B cell (primary cell): ENCODE results near the gene KLHL42. TPM values are rescaled to one million over a fixed set of nuclear protein-coding genes. Genes with fewer than 3 reads are reported as not detected.

Experiments used
- ATAC-seq: fragments of 200-7000 bp; cut with Tn5 transposase; one replicate; pipeline ENCODE4 v1.10.0; 2021; ENCODE audit warnings: low read depth, mild to moderate bottlenecking, moderate number of reproducible peaks, moderate library complexity
- CTCF ChIA-PET: fragments of 350-600 bp; sonication (Branson Sonifier 250); formaldehyde crosslinking; loops from one replicate; lab custom pipeline; 2021; ENCODE audit warnings: antibody characterized with exemption, inconsistent platforms; lab: Charles Lee
- POLR2A ChIA-PET: fragments of 350-600 bp; sonication (Branson Sonifier 250); formaldehyde crosslinking; loops from one replicate; lab custom pipeline; 2021; ENCODE audit warnings: antibody characterized with exemption; lab: Charles Lee
- DNase-seq: peaks from one replicate; pipeline ENCODE4 v3.0.0; 2013
- H2AFZ ChIP-seq: 2 replicates; pipeline ENCODE4 v1.6.1; 2012; ENCODE audit warnings: mild to moderate bottlenecking, low read depth, low read length; ENCODE audit not compliant: insufficient read depth, poor library complexity, severe bottlenecking
- H3K27ac ChIP-seq, 2 donors: 1 replicate in 1 of 2; 2 replicates in 1 of 2; pipeline ENCODE4 v1.5.1; 2012 to 2013; ENCODE audit warnings: low read length in 2 of 2, mild to moderate bottlenecking in 2 of 2, moderate library complexity in 1 of 2
- H3K27me3 ChIP-seq, 4 experiments: fragments of 200-600 bp in 1 of 4; sonication (generic) in 1 of 4; replicated peaks in 1 of 4; 1 replicate in 2 of 4; 2 replicates in 2 of 4; pipeline versions ENCODE4 v1.6.1 to v1.7.0; 2013 to 2016; ENCODE audit warnings: low read length in 3 of 4, mild to moderate bottlenecking in 2 of 4, mixed read lengths in 1 of 4, moderate library complexity in 1 of 4; ENCODE audit not compliant: insufficient read depth in 4 of 4, control insufficient read depth in 3 of 4; ENCODE audit errors: control extremely low read depth in 1 of 4
- H3K36me3 ChIP-seq, 2 experiments: replicated peaks in 1 of 2; 1 replicate in 1 of 2; 2 replicates in 1 of 2; pipeline versions ENCODE4 v1.6.1 to v1.7.1; 2013; ENCODE audit warnings: low read length in 1 of 2; ENCODE audit not compliant: insufficient read depth in 2 of 2, control insufficient read depth in 1 of 2; ENCODE audit errors: control extremely low read depth in 1 of 2, extremely low read depth in 1 of 2
- H3K4me1 ChIP-seq, 2 donors: fragments of 200-600 bp in 1 of 2; sonication (generic) in 1 of 2; 1 replicate in 1 of 2; 2 replicates in 1 of 2; pipeline versions ENCODE4 v1.5.1 to v1.6.1; 2013 to 2017; ENCODE audit warnings: low read length in 2 of 2; ENCODE audit not compliant: control insufficient read depth in 2 of 2, insufficient read depth in 2 of 2
- H3K4me2 ChIP-seq: replicated peaks from 2 replicates; pipeline ENCODE3; 2012; ENCODE audit warnings: mild to moderate bottlenecking, low read depth, low read length; ENCODE audit not compliant: poor library complexity, severe bottlenecking
- H3K4me3 ChIP-seq, 5 experiments: fragments of 200-600 bp in 1 of 5; sonication (generic) in 1 of 5; 1 replicate in 3 of 5; 2 replicates in 2 of 5; pipeline versions ENCODE4 v1.5.1 to v1.7.0; 2011 to 2016; ENCODE audit warnings: low read length in 4 of 5, mild to moderate bottlenecking in 4 of 5, low read depth in 2 of 5, control low read depth in 1 of 5, moderate library complexity in 1 of 5; ENCODE audit not compliant: insufficient read depth in 1 of 5; ENCODE audit errors: control extremely low read depth in 1 of 5, extremely low read depth in 1 of 5
- H3K79me2 ChIP-seq: fragments of 200-600 bp; sonication (generic); one replicate; pipeline ENCODE4 v1.6.0; 2016; ENCODE audit warnings: low read length; ENCODE audit not compliant: control insufficient read depth, insufficient read depth
- H3K9ac ChIP-seq: fragments of 200-600 bp; sonication (generic); 2 replicates; pipeline ENCODE4 v1.6.1; 2017; ENCODE audit warnings: mild to moderate bottlenecking, low read length, moderate library complexity
- H3K9me3 ChIP-seq, 3 donors: one replicate each; pipeline versions ENCODE4 v1.6.1 to v1.7.1; 2013; ENCODE audit warnings: low read length in 2 of 3; ENCODE audit not compliant: control insufficient read depth in 2 of 3, insufficient read depth in 1 of 3; ENCODE audit errors: control extremely low read depth in 1 of 3
- H4K20me1 ChIP-seq: 2 replicates; pipeline ENCODE4 v1.6.0; 2012; ENCODE audit warnings: mild to moderate bottlenecking, low read length; ENCODE audit not compliant: insufficient read depth, control insufficient read depth, poor library complexity, severe bottlenecking
- H3K27ac Mint-ChIP-seq: one replicate; pipeline ENCODE4 v1.8.0; 2021; ENCODE audit warnings: mixed read lengths
- H3K27me3 Mint-ChIP-seq: one replicate; pipeline ENCODE4 v1.8.0; 2021; ENCODE audit warnings: mixed read lengths
- H3K4me1 Mint-ChIP-seq: one replicate; pipeline ENCODE4 v1.8.0; 2021; ENCODE audit warnings: mixed read lengths
- H3K4me3 Mint-ChIP-seq: one replicate; pipeline ENCODE4 v1.8.0; 2021; ENCODE audit warnings: mixed read lengths
- H3K9me3 Mint-ChIP-seq: one replicate; pipeline ENCODE4 v1.8.0; 2022; ENCODE audit warnings: mixed read lengths; ENCODE audit not compliant: insufficient read depth
- EZH2 ChIP-seq: IDR thresholded peaks from 2 replicates; pipeline ENCODE4 v1.6.1; 2012; ENCODE audit warnings: borderline replicate concordance, low read depth, mild to moderate bottlenecking, moderate library complexity, low read length; ENCODE audit not compliant: insufficient read depth, poor library complexity, severe bottlenecking
- WGBS: methylation state at CpG from one replicate; pipeline ENCODE4 v1.1.5; 2013; ENCODE audit warnings: missing lambda C conversion rate; ENCODE audit not compliant: insufficient coverage; 5-methylcytosine and 5-hydroxymethylcytosine counted together
- intact Hi-C: fragments of 100-400 bp; cut with micrococcal nuclease; formaldehyde crosslinking; loops from one replicate; pipeline ENCODE4 v1.10.0; 2022
- polyA plus RNA-seq: library from polyadenylated mRNA; depleted of rRNA; stranded (reverse); fragments of >200 nt; gene quantifications from 2 replicates; pipeline ENCODE4 v1.2.3, GENCODE V29; 2012
- total RNA-seq, 2 donors: library from RNA; stranded (reverse); fragments of 120-200 nt in 1 of 2; gene quantifications; 1 replicate in 1 of 2; 2 replicates in 1 of 2; pipeline versions ENCODE4 v1.2.3 to v1.2.4, GENCODE V29; 2013 to 2022
- TF ChIP-seq, protein P1 (sequence below): fragments of 200-600 bp; IDR thresholded peaks from one replicate; pipeline ENCODE4 v1.8.0; 2022; ENCODE audit warnings: antibody characterized with exemption, mild to moderate bottlenecking

The KLHL42 gene
- total and polyA plus RNA-seq, 2 donors (not counting 1 experiment from before 2014, with no cell fraction given) = 11.5 to 20.5 TPM

DNA sequence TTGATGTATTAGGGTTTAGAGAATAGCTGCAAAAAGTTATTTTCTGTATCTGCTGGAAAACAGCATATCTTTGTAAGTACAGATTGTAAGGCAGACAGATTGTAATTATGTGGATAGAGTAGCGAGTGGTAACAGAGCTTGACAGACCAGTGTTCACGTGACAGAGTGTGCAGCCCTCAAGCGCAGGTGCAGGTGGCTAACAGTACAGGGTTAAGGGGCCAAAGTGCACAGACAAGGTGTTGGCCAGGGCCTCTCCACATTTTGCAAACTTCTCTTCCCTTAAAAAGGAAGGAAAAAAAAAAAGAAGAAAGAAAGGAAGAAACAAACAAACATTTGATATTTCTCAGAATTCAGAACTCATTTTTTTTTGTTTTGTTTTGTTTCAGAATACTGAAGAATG, 25.2 kb upstream of the KLHL42 start:
- Histone ChIP-seq H3K27me3 (no peaks in the 10 kb centered on the region), H3K4me1 (no peaks in the 10 kb centered on the region), H3K79me2 (no peaks in the 10 kb centered on the region), H3K27ac (no peak overlapping the region), H3K4me2 (no peak overlapping the region), H2AFZ (no peak overlapping the region), H3K9ac (no peak overlapping the region), H3K9me3 (no peaks in the 10 kb centered on the region), H3K36me3 (peaks cover 0 to 24% of the 10 kb centered on the region in 2 experiments), H4K20me1 (no peaks in the 10 kb centered on the region), H3K4me3 (no peak overlapping the region)
- 100% methylated on average over 2 of the region's 3 CpGs for WGBS
- TF ChIP-seq EZH2 = no peak
- TF ChIP-seq, protein P1, sequence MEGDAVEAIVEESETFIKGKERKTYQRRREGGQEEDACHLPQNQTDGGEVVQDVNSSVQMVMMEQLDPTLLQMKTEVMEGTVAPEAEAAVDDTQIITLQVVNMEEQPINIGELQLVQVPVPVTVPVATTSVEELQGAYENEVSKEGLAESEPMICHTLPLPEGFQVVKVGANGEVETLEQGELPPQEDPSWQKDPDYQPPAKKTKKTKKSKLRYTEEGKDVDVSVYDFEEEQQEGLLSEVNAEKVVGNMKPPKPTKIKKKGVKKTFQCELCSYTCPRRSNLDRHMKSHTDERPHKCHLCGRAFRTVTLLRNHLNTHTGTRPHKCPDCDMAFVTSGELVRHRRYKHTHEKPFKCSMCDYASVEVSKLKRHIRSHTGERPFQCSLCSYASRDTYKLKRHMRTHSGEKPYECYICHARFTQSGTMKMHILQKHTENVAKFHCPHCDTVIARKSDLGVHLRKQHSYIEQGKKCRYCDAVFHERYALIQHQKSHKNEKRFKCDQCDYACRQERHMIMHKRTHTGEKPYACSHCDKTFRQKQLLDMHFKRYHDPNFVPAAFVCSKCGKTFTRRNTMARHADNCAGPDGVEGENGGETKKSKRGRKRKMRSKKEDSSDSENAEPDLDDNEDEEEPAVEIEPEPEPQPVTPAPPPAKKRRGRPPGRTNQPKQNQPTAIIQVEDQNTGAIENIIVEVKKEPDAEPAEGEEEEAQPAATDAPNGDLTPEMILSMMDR = no peak
- H3K4me3 Mint-ChIP-seq = no peak overlapping the region
- no peaks in the 10 kb centered on the region for H3K27me3 Mint-ChIP-seq
- ChIA-PET POLR2A (no interaction called here), CTCF (no interaction called here)
- no peaks in the 10 kb centered on the region for H3K9me3 Mint-ChIP-seq
- no peaks in the 10 kb centered on the region for H3K4me1 Mint-ChIP-seq
- DNase-seq = no peak
- intact Hi-C loops = no loop called here
- H3K27ac Mint-ChIP-seq = no peak overlapping the region
- ATAC-seq = no peak

DNA sequence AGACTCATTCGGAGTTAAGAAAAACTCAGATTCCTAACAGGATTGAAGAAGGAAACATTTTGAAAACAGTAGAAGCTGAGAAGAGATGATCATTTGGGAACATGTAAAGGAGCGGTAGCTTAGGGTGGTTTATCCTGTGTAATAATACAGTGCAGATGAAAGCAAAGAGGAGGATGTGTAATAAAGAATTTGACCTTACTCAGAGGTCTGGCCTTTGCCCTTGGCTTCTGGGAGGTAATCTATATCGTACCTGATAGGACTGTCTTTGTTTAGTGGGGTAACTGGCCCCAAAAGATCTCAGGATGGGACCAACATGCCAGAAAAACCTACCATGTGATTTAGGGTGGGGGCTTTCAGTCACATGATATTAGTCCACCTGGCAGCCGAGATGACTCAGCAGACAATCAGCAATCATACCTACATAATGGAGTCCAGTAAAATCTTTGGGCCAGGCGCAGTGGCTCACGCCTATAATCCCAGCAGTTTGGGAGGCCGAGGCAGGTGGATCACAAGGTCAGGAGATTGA, 23.3 kb upstream of the KLHL42 start:
- TF ChIP-seq, protein P1 = no peak
- no peak for TF ChIP-seq EZH2
- Mint-ChIP-seq H3K4me1 (no peaks in the 10 kb centered on the region), H3K9me3 (no peaks in the 10 kb centered on the region), H3K27ac (no peak overlapping the region), H3K4me3 (no peak overlapping the region), H3K27me3 (no peaks in the 10 kb centered on the region)
- Histone ChIP-seq H3K79me2 (no peaks in the 10 kb centered on the region), H4K20me1 (no peaks in the 10 kb centered on the region), H3K4me2 (no peak overlapping the region), H3K4me1 (no peaks in the 10 kb centered on the region), H3K9me3 (no peaks in the 10 kb centered on the region), H3K4me3 (no peak overlapping the region), H3K27me3 (no peaks in the 10 kb centered on the region), H3K27ac (no peak overlapping the region), H2AFZ (no peak overlapping the region), H3K9ac (no peak overlapping the region), H3K36me3 (peaks cover 0 to 19% of the 10 kb centered on the region in 2 experiments)
- ChIA-PET POLR2A (no interaction called here), CTCF (interaction anchor here (1.3 kb wide), 1 partner anchor 15 kb away, joined by 4 read pairs; no protein-coding TSS in a partner anchor)
- intact Hi-C loops = no loop called here
- DNase-seq (no peak), ATAC-seq (no peak)
- 100% methylated on average over 2 of the region's 7 CpGs for WGBS
